Astrocyte (in vitro differentiated cells and primary cell): ENCODE measurements around the gene DUS2. TPM values are rescaled to one million over a fixed set of nuclear protein-coding genes. Genes with fewer than 3 reads are reported as not detected.

Source experiments
- DNase-seq: peaks from one replicate; pipeline ENCODE4 v3.0.0-alpha.2; 2010; ENCODE audit warnings: low read depth
- FAIRE-seq: peaks from 2 replicates; lab custom pipeline; 2011; peaks lifted over from hg19 to GRCh38; lab: Jason Lieb, UNC
- H2AFZ ChIP-seq: 2 replicates; pipeline ENCODE4 v1.6.0; 2012; ENCODE audit warnings: low read depth, low read length, inconsistent platforms
- H3K27ac ChIP-seq: 2 replicates; pipeline ENCODE4 v1.5.1; 2011; ENCODE audit warnings: low read depth, low read length, inconsistent platforms
- H3K27me3 ChIP-seq: 2 replicates; pipeline ENCODE4 v1.6.0; 2011; ENCODE audit warnings: low read length, inconsistent platforms; ENCODE audit not compliant: insufficient read depth
- H3K36me3 ChIP-seq: 2 replicates; pipeline ENCODE4 v1.5.1; 2011; ENCODE audit warnings: low read length, inconsistent platforms; ENCODE audit not compliant: insufficient read depth
- H3K4me1 ChIP-seq: 2 replicates; pipeline ENCODE4 v1.5.1; 2011; ENCODE audit warnings: low read length, inconsistent platforms; ENCODE audit not compliant: insufficient read depth
- H3K4me2 ChIP-seq: 2 replicates; pipeline ENCODE4 v1.6.0; 2012; ENCODE audit warnings: low read length, inconsistent platforms
- H3K4me3 ChIP-seq: 2 replicates; pipeline ENCODE4 v1.5.1; 2011; ENCODE audit warnings: low read depth, mild to moderate bottlenecking, low read length, inconsistent platforms; ENCODE audit not compliant: insufficient read depth
- H3K79me2 ChIP-seq: 2 replicates; pipeline ENCODE4 v1.6.0; 2012; ENCODE audit warnings: mild to moderate bottlenecking, low read length, inconsistent platforms; ENCODE audit not compliant: insufficient read depth
- H3K9ac ChIP-seq: 2 replicates; pipeline ENCODE4 v1.6.0; 2012; ENCODE audit warnings: mild to moderate bottlenecking, low read length, inconsistent platforms
- H3K9me3 ChIP-seq: 2 replicates; pipeline ENCODE4 v1.5.1; 2012; ENCODE audit warnings: low read depth, mild to moderate bottlenecking, low read length, inconsistent platforms; ENCODE audit not compliant: insufficient read depth
- H4K20me1 ChIP-seq: 2 replicates; pipeline ENCODE4 v1.6.0; 2012; ENCODE audit warnings: low read length, inconsistent platforms; ENCODE audit not compliant: insufficient read depth
- H3K27ac Mint-ChIP-seq: one replicate; pipeline ENCODE4 v1.8.0; 2021; ENCODE audit warnings: mild to moderate bottlenecking, mixed read lengths; ENCODE audit not compliant: unreplicated experiment
- H3K27me3 Mint-ChIP-seq: one replicate; pipeline ENCODE4 v1.8.0; 2021; ENCODE audit warnings: low read depth, mixed read lengths; ENCODE audit not compliant: unreplicated experiment
- H3K36me3 Mint-ChIP-seq: one replicate; pipeline ENCODE4 v1.8.0; 2021; ENCODE audit warnings: low read depth, mixed read lengths; ENCODE audit not compliant: unreplicated experiment
- H3K4me1 Mint-ChIP-seq: one replicate; pipeline ENCODE4 v1.8.0; 2021; ENCODE audit warnings: low read depth, mixed read lengths; ENCODE audit not compliant: unreplicated experiment
- H3K4me3 Mint-ChIP-seq: one replicate; pipeline ENCODE4 v1.8.0; 2021; ENCODE audit warnings: mild to moderate bottlenecking, moderate library complexity, mixed read lengths; ENCODE audit not compliant: unreplicated experiment
- H3K9me3 Mint-ChIP-seq: one replicate; pipeline ENCODE4 v1.8.0; 2021; ENCODE audit warnings: mild to moderate bottlenecking, mixed read lengths; ENCODE audit not compliant: unreplicated experiment
- CTCF ChIP-seq: IDR thresholded peaks from 2 replicates; pipeline ENCODE4 v1.5.1; 2011; ENCODE audit warnings: low read depth, mild to moderate bottlenecking, inconsistent platforms, low read length, moderate library complexity; ENCODE audit not compliant: insufficient read depth
- EZH2 ChIP-seq: IDR thresholded peaks from 2 replicates; pipeline ENCODE4 v1.6.1; 2012; ENCODE audit warnings: mild to moderate bottlenecking, low read length, inconsistent platforms; ENCODE audit not compliant: insufficient read depth
- total RNA-seq: library from RNA; stranded (reverse); gene quantifications from 2 replicates; pipeline ENCODE4 v1.2.1, GENCODE V29; 2021

DUS2 gene
- total RNA-seq, 1 donor from 2014 or later, result 14.9 TPM

- peaks cover 6% of the 10 kb centered on the region for H3K4me1 Mint-ChIP-seq
These were observed 48.4 kb downstream of the DUS2 start for GRCh38 chr16:68071518-68071901.

GRCh38 chr16:68072038-68072695 lies 49.1 kb downstream of the DUS2 start:
- H3K36me3 Mint-ChIP-seq, result peaks cover 33% of the 10 kb centered on the region
- FAIRE-seq, result no peak
- H3K27ac Mint-ChIP-seq, result no peak overlapping the region
- H3K27ac ChIP-seq, result no peak overlapping the region
- H3K4me3 ChIP-seq, result no peak overlapping the region
- H2AFZ ChIP-seq, result no peak overlapping the region
- no peak overlapping the region for H3K4me2 ChIP-seq
- TF ChIP-seq CTCF (no peak), EZH2 (no peak)
- no peaks in the 10 kb centered on the region for H3K9me3 Mint-ChIP-seq
- DNase-seq, result no peak
- no peaks in the 10 kb centered on the region for H3K9me3 ChIP-seq
- H3K27me3 ChIP-seq, result no peaks in the 10 kb centered on the region
- no peak overlapping the region for H3K9ac ChIP-seq
- H3K4me3 Mint-ChIP-seq, result no peak overlapping the region
- no peaks in the 10 kb centered on the region for H3K4me1 ChIP-seq
- peaks cover 20% of the 10 kb centered on the region for H3K36me3 ChIP-seq
- no peaks in the 10 kb centered on the region for H4K20me1 ChIP-seq
- H3K27me3 Mint-ChIP-seq, result no peaks in the 10 kb centered on the region
- no peaks in the 10 kb centered on the region for H3K79me2 ChIP-seq
- H3K4me1 Mint-ChIP-seq, result peaks cover 6% of the 10 kb centered on the region

More at GRCh38 chr16:68071518-68071901, 48.4 kb downstream of the DUS2 start:
- H3K4me2 ChIP-seq, result no peak overlapping the region
- TF ChIP-seq CTCF (no peak), EZH2 (no peak)
- no peaks in the 10 kb centered on the region for H3K9me3 ChIP-seq
- H3K4me3 Mint-ChIP-seq, result no peak overlapping the region
- no peaks in the 10 kb centered on the region for H3K27me3 ChIP-seq
- peaks cover 20% of the 10 kb centered on the region for H3K36me3 ChIP-seq
- H3K9me3 Mint-ChIP-seq, result no peaks in the 10 kb centered on the region
- H3K4me1 ChIP-seq, result no peaks in the 10 kb centered on the region
- H3K9ac ChIP-seq, result no peak overlapping the region
- no peaks in the 10 kb centered on the region for H3K79me2 ChIP-seq
- H3K27ac ChIP-seq, result no peak overlapping the region
- no peaks in the 10 kb centered on the region for H4K20me1 ChIP-seq
- no peaks in the 10 kb centered on the region for H3K27me3 Mint-ChIP-seq
- H3K36me3 Mint-ChIP-seq, result peaks cover 31% of the 10 kb centered on the region
- no peak overlapping the region for H3K4me3 ChIP-seq
- H3K27ac Mint-ChIP-seq, result no peak overlapping the region
- H2AFZ ChIP-seq, result no peak overlapping the region
- FAIRE-seq, result no peak
- no peak for DNase-seq
